GM06990 (cell line): ENCODE measurements around the gene CAMSAP1.

ENCODE experiments used
- DNase-seq: peaks from one replicate; pipeline ENCODE4 v3.0.0-alpha.2; 2011; ENCODE audit not compliant: insufficient read length; ENCODE audit errors: extremely low read depth
- H3K27me3 ChIP-seq: replicated peaks from 2 replicates; pipeline ENCODE4 v1.6.0; 2011; ENCODE audit warnings: low read length; ENCODE audit not compliant: control insufficient read depth, insufficient read depth
- H3K36me3 ChIP-seq: 2 replicates; pipeline ENCODE4 v1.5.1; 2011; ENCODE audit warnings: low read length; ENCODE audit not compliant: control insufficient read depth, insufficient read depth
- H3K4me3 ChIP-seq: replicated peaks from 2 replicates; pipeline ENCODE4 v1.5.1; 2011; ENCODE audit warnings: low read depth, mild to moderate bottlenecking, control low read depth, low read length
- CTCF ChIP-seq: IDR thresholded peaks from 2 replicates; pipeline ENCODE4 v1.5.1; 2011; ENCODE audit warnings: low read length, control low read depth, mild to moderate bottlenecking, inconsistent platforms; ENCODE audit not compliant: insufficient read depth, poor library complexity, severe bottlenecking

CAMSAP1 gene

GRCh38 chr9:135876936-135877335 is 30.4 kb downstream of the CAMSAP1 start:
- H3K27me3 ChIP-seq = no peaks in the 10 kb centered on the region
- peaks cover 7% of the 10 kb centered on the region for H3K36me3 ChIP-seq
- H3K4me3 ChIP-seq = no peak overlapping the region
- no peak for TF ChIP-seq CTCF
- DNase-seq = no peak

DNA sequence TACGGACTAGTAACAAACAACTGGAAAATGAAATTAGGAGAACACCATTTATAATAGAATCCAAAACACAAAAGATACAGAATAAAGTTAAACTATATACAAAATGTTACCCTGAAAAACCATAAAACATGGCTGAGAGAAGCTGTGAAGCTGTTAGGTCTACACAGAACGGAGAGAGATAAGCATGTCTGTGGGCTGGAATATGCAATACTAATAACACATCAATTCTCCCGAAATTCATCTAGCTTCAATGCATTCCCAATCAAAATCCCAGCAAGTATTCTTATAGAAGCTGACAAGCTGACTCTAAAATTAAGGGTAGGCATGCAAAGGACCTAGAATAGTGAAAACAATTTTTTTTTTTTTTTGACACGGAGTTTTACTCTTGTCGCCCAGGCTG is 32.5 kb downstream of the CAMSAP1 start:
- Histone ChIP-seq H3K36me3 (no peaks in the 10 kb centered on the region), H3K27me3 (no peaks in the 10 kb centered on the region), H3K4me3 (no peak overlapping the region)
- DNase-seq = no peak
- TF ChIP-seq CTCF = no peak

DNA sequence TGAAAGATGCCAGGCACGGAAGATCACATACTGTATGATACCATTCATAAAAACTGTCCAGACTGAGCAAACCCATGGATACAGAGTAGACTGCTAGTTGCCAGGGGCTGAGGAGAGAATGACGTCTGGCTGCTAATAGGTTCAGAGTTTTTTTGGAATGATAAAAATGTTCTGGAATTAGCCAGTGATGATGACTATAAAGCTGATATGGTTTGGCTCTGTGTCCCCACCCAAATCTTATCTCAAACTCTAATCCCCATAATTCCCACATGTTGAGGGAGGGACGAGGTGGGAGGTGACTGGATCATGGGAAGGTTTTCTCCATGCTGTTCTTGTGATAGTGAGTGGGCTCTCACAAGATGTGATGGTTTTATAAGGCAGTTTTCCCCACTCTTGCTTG is 37.4 kb downstream of the CAMSAP1 start:
- TF ChIP-seq CTCF = no peak
- Histone ChIP-seq H3K4me3 (no peak overlapping the region), H3K27me3 (no peaks in the 10 kb centered on the region), H3K36me3 (peaks cover 5% of the 10 kb centered on the region)
- DNase-seq = no peak

- H3K4me3 ChIP-seq = no peak overlapping the region
- TF ChIP-seq CTCF = no peak
- H3K27me3 ChIP-seq = no peaks in the 10 kb centered on the region
- peaks cover 5% of the 10 kb centered on the region for H3K36me3 ChIP-seq
- DNase-seq = no peak
Measured at GRCh38 chr9:135865531-135865930, 41.8 kb downstream of the CAMSAP1 start.

GRCh38 chr9:135864447-135865049 is 42.8 kb downstream of the CAMSAP1 start:
- TF ChIP-seq CTCF = peak; percentile 95
- Histone ChIP-seq H3K36me3 (peaks cover 5% of the 10 kb centered on the region), H3K4me3 (no peak overlapping the region), H3K27me3 (no peaks in the 10 kb centered on the region)
- no peak for DNase-seq

GRCh38 chr9:135862809-135863208 is 44.5 kb downstream of the CAMSAP1 start:
- DNase-seq = no peak
- TF ChIP-seq CTCF = no peak
- no peak overlapping the region for H3K4me3 ChIP-seq
- H3K27me3 ChIP-seq = no peaks in the 10 kb centered on the region
- peaks cover 5% of the 10 kb centered on the region for H3K36me3 ChIP-seq
